ENCODE results near the gene KRTAP5-6.

KRTAP5-6 gene

GRCh38 chr11:1733009-1733715 lies 36.2 kb downstream of the KRTAP5-6 start:
- TF ChIP-seq GATA3 (IDR thresholded peaks at IDR 0.05; ENCODE audit: low read depth, low read length) (no peak), GATA2 (IDR thresholded peaks at IDR 0.05; ENCODE audit: low read depth, low read length) (no peak)

GRCh38 chr11:1733716-1734640 lies 37.0 kb downstream of the KRTAP5-6 start:
- no peak for TF ChIP-seq GATA2 (IDR thresholded peaks at IDR 0.05; ENCODE audit: low read depth, low read length)
- no peak for TF ChIP-seq GATA3 (IDR thresholded peaks at IDR 0.05; ENCODE audit: low read depth, low read length)

- no peak for TF ChIP-seq GATA3 (IDR thresholded peaks at IDR 0.05; ENCODE audit: low read depth, low read length)
Measured at GRCh38 chr11:1734641-1735081, 37.7 kb downstream of the KRTAP5-6 start.

GRCh38 chr11:1735271-1735670 lies 38.3 kb downstream of the KRTAP5-6 start:
- TF ChIP-seq GATA2 (IDR thresholded peaks at IDR 0.05; ENCODE audit: low read depth, low read length): no peak
- no peak for TF ChIP-seq GATA3 (IDR thresholded peaks at IDR 0.05; ENCODE audit: low read depth, low read length)

GRCh38 chr11:1736447-1736992 lies 39.5 kb downstream of the KRTAP5-6 start:
- no peak for TF ChIP-seq GATA2 (IDR thresholded peaks at IDR 0.05; ENCODE audit: low read depth, low read length)
- no peak for TF ChIP-seq GATA3 (IDR thresholded peaks at IDR 0.05; ENCODE audit: low read depth, low read length)

GRCh38 chr11:1737080-1737757 lies 40.2 kb downstream of the KRTAP5-6 start:
- no peak for TF ChIP-seq GATA2 (IDR thresholded peaks at IDR 0.05; ENCODE audit: low read depth, low read length)
- TF ChIP-seq GATA3 (IDR thresholded peaks at IDR 0.05; ENCODE audit: low read depth, low read length): no peak

DNA sequence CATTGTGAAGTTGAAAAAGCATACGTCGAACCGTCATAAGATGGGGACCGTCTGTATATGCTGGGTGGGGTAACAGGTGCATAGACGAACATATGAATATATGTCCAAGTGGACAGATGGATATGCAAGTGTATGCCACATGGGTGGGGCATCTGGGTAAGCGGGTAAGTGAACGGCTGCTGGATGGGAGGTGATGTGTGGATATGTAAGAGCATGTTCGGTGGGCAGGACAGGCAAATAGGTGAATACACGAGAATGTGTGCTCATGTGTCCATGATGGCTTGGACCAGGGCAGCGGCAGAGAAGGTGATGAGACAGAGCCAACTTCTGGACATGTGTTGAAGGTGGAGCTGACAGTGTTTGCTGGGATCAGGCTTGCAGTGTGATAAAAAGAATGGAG lies 41.4 kb downstream of the KRTAP5-6 start:
- TF ChIP-seq GATA3 (IDR thresholded peaks at IDR 0.05; ENCODE audit: low read depth, low read length) (no peak), GATA2 (IDR thresholded peaks at IDR 0.05; ENCODE audit: low read depth, low read length) (no peak)

DNA sequence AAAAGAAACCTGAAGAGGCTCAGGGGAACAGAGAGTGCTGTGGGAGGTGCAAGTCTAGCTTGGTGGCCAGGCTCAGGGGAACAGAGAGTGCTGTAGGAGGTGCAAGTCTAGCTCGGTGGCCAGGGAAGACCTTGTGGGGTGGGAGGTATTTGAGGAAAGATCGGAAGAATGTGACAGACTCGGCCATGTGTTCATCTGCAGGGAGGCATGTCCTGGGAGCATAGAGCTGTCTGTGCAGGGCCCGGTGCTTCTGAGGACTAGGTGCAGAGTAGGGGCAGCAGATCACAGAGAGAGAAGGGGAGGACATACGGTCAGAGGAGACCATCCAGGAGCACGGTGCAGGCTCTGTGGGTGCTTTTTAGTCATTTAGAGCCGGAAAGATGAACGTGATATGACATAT lies 42.6 kb downstream of the KRTAP5-6 start:
- TF ChIP-seq GATA3 (IDR thresholded peaks at IDR 0.05; ENCODE audit: low read depth, low read length) (no peak), GATA2 (IDR thresholded peaks at IDR 0.05; ENCODE audit: low read depth, low read length) (no peak)

GRCh38 chr11:1740786-1741530 lies 44.0 kb downstream of the KRTAP5-6 start:
- TF ChIP-seq GATA2 (IDR thresholded peaks at IDR 0.05; ENCODE audit: low read depth, low read length) (no peak), GATA3 (IDR thresholded peaks at IDR 0.05; ENCODE audit: low read depth, low read length) (no peak)

DNA sequence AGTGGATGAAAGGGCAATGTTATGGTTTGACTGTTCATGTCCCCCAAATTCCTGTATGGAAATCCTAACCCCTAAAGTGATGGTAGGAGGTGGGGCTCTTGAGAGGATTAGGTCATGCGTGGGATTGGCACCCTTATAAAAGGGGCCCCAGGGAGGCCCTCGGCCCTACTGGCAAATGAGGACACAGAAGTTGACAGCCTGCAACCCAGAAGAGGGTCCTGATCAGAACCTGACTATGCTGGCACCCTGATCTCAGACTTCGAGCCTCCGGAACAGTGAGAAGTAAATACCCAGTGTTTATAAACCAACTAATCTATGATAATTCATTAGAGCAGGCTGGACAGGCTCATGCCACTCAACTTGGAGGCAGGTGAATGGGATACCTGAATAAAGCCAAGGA lies 44.7 kb downstream of the KRTAP5-6 start:
- TF ChIP-seq GATA3 (IDR thresholded peaks at IDR 0.05; ENCODE audit: low read depth, low read length): no peak
- no peak for TF ChIP-seq GATA2 (IDR thresholded peaks at IDR 0.05; ENCODE audit: low read depth, low read length)

GRCh38 chr11:1742371-1742770 lies 45.4 kb downstream of the KRTAP5-6 start:
- TF ChIP-seq GATA2 (IDR thresholded peaks at IDR 0.05; ENCODE audit: low read depth, low read length): no peak
- TF ChIP-seq GATA3 (IDR thresholded peaks at IDR 0.05; ENCODE audit: low read depth, low read length): no peak

GRCh38 chr11:1742869-1743584 lies 46.0 kb downstream of the KRTAP5-6 start:
- TF ChIP-seq GATA3 (IDR thresholded peaks at IDR 0.05; ENCODE audit: low read depth, low read length): no peak
- no peak for TF ChIP-seq GATA2 (IDR thresholded peaks at IDR 0.05; ENCODE audit: low read depth, low read length)
